Fibroblast of lung (primary cell): Measurements from ENCODE around the gene SPINT2.

Source experiments
- EZH2 ChIP-seq: IDR thresholded peaks from 2 replicates; pipeline ENCODE4 v1.5.1; 2012; ENCODE audit warnings: low read length, control low read depth, mild to moderate bottlenecking; ENCODE audit errors: missing control alignments
- TF ChIP-seq, protein P1 (sequence below), 2 donors: IDR thresholded peaks in 1 of 2; conservative IDR thresholded peaks in 1 of 2; 1 replicate in 1 of 2; 2 replicates in 1 of 2; pipeline ENCODE4 v1.5.1; 2011 to 2012; ENCODE audit warnings: low read length in 2 of 2, control low read depth in 1 of 2, inconsistent platforms in 1 of 2, low read depth in 1 of 2, mild to moderate bottlenecking in 1 of 2

DNA sequence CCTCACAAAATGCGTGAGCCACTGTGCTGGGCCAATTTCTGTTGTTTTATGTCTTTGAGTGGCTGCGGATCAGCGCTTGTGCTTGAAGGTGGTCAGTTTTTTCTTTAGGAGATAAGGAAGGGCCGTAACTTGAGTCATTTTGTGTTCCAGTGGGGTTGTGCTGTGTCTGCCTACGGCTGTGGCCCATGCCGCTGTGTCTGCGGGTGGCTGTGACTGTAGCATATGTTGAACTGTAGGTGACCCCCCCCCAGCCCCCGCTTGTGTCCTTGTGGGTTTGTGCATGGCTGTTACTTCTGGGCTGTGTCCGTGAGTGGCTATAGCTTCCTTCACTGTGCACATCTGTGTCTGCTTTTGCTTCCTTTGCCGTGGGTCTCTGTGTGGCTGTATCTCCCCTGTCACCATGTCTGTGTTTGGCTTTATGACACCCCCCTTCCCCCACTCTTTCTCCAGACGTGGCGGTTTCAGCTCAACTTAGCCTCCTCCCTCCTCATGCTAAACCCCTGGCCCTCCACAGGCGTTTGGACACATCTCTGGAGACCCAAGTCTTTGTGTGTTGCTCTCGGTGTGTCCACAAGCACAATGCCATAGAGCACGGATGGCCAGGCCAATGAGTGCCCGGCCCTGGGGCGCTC lies 8.9 kb upstream of the SPINT2 start:
- TF ChIP-seq, protein P1, sequence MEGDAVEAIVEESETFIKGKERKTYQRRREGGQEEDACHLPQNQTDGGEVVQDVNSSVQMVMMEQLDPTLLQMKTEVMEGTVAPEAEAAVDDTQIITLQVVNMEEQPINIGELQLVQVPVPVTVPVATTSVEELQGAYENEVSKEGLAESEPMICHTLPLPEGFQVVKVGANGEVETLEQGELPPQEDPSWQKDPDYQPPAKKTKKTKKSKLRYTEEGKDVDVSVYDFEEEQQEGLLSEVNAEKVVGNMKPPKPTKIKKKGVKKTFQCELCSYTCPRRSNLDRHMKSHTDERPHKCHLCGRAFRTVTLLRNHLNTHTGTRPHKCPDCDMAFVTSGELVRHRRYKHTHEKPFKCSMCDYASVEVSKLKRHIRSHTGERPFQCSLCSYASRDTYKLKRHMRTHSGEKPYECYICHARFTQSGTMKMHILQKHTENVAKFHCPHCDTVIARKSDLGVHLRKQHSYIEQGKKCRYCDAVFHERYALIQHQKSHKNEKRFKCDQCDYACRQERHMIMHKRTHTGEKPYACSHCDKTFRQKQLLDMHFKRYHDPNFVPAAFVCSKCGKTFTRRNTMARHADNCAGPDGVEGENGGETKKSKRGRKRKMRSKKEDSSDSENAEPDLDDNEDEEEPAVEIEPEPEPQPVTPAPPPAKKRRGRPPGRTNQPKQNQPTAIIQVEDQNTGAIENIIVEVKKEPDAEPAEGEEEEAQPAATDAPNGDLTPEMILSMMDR (conservative IDR thresholded peaks at IDR 0.05 in 1 of 2, IDR thresholded peaks at IDR 0.05 in 1 of 2; ENCODE audit: low read depth in 1 of 2, low read length in 2 of 2), result no peak
- no peak for TF ChIP-seq EZH2
